Astrocyte (in vitro differentiated cells and primary cell): ENCODE results near the gene DACH2. TPM values are rescaled to one million over a fixed set of nuclear protein-coding genes. Genes with fewer than 3 reads are reported as not detected.

Experiments
- DNase-seq: peaks from one replicate; pipeline ENCODE4 v3.0.0-alpha.2; 2010; ENCODE audit warnings: low read depth
- FAIRE-seq: peaks from 2 replicates; lab custom pipeline; 2011; peaks lifted over from hg19 to GRCh38; lab: Jason Lieb, UNC
- H2AFZ ChIP-seq: 2 replicates; pipeline ENCODE4 v1.6.0; 2012; ENCODE audit warnings: low read depth, low read length, inconsistent platforms
- H3K27ac ChIP-seq: 2 replicates; pipeline ENCODE4 v1.5.1; 2011; ENCODE audit warnings: low read depth, low read length, inconsistent platforms
- H3K27me3 ChIP-seq: 2 replicates; pipeline ENCODE4 v1.6.0; 2011; ENCODE audit warnings: low read length, inconsistent platforms; ENCODE audit not compliant: insufficient read depth
- H3K36me3 ChIP-seq: 2 replicates; pipeline ENCODE4 v1.5.1; 2011; ENCODE audit warnings: low read length, inconsistent platforms; ENCODE audit not compliant: insufficient read depth
- H3K4me1 ChIP-seq: 2 replicates; pipeline ENCODE4 v1.5.1; 2011; ENCODE audit warnings: low read length, inconsistent platforms; ENCODE audit not compliant: insufficient read depth
- H3K4me2 ChIP-seq: 2 replicates; pipeline ENCODE4 v1.6.0; 2012; ENCODE audit warnings: low read length, inconsistent platforms
- H3K4me3 ChIP-seq: 2 replicates; pipeline ENCODE4 v1.5.1; 2011; ENCODE audit warnings: low read depth, mild to moderate bottlenecking, low read length, inconsistent platforms; ENCODE audit not compliant: insufficient read depth
- H3K79me2 ChIP-seq: 2 replicates; pipeline ENCODE4 v1.6.0; 2012; ENCODE audit warnings: mild to moderate bottlenecking, low read length, inconsistent platforms; ENCODE audit not compliant: insufficient read depth
- H3K9ac ChIP-seq: 2 replicates; pipeline ENCODE4 v1.6.0; 2012; ENCODE audit warnings: mild to moderate bottlenecking, low read length, inconsistent platforms
- H3K9me3 ChIP-seq: 2 replicates; pipeline ENCODE4 v1.5.1; 2012; ENCODE audit warnings: low read depth, mild to moderate bottlenecking, low read length, inconsistent platforms; ENCODE audit not compliant: insufficient read depth
- H4K20me1 ChIP-seq: 2 replicates; pipeline ENCODE4 v1.6.0; 2012; ENCODE audit warnings: low read length, inconsistent platforms; ENCODE audit not compliant: insufficient read depth
- H3K27ac Mint-ChIP-seq: one replicate; pipeline ENCODE4 v1.8.0; 2021; ENCODE audit warnings: mild to moderate bottlenecking, mixed read lengths; ENCODE audit not compliant: unreplicated experiment
- H3K27me3 Mint-ChIP-seq: one replicate; pipeline ENCODE4 v1.8.0; 2021; ENCODE audit warnings: low read depth, mixed read lengths; ENCODE audit not compliant: unreplicated experiment
- H3K36me3 Mint-ChIP-seq: one replicate; pipeline ENCODE4 v1.8.0; 2021; ENCODE audit warnings: low read depth, mixed read lengths; ENCODE audit not compliant: unreplicated experiment
- H3K4me1 Mint-ChIP-seq: one replicate; pipeline ENCODE4 v1.8.0; 2021; ENCODE audit warnings: low read depth, mixed read lengths; ENCODE audit not compliant: unreplicated experiment
- H3K4me3 Mint-ChIP-seq: one replicate; pipeline ENCODE4 v1.8.0; 2021; ENCODE audit warnings: mild to moderate bottlenecking, moderate library complexity, mixed read lengths; ENCODE audit not compliant: unreplicated experiment
- H3K9me3 Mint-ChIP-seq: one replicate; pipeline ENCODE4 v1.8.0; 2021; ENCODE audit warnings: mild to moderate bottlenecking, mixed read lengths; ENCODE audit not compliant: unreplicated experiment
- CTCF ChIP-seq: IDR thresholded peaks from 2 replicates; pipeline ENCODE4 v1.5.1; 2011; ENCODE audit warnings: low read depth, mild to moderate bottlenecking, inconsistent platforms, low read length, moderate library complexity; ENCODE audit not compliant: insufficient read depth
- EZH2 ChIP-seq: IDR thresholded peaks from 2 replicates; pipeline ENCODE4 v1.6.1; 2012; ENCODE audit warnings: mild to moderate bottlenecking, low read length, inconsistent platforms; ENCODE audit not compliant: insufficient read depth
- total RNA-seq: library from RNA; stranded (reverse); gene quantifications from 2 replicates; pipeline ENCODE4 v1.2.1, GENCODE V29; 2021

Gene DACH2
- total RNA-seq, 1 donor from 2014 or later = 0.16 TPM

- Histone ChIP-seq H3K4me1 (no peaks in the 10 kb centered on the region), H3K9me3 (no peaks in the 10 kb centered on the region), H3K27me3 (no peaks in the 10 kb centered on the region), H3K27ac (no peak overlapping the region), H4K20me1 (no peaks in the 10 kb centered on the region), H3K4me3 (no peak overlapping the region), H2AFZ (no peak overlapping the region), H3K36me3 (no peaks in the 10 kb centered on the region), H3K4me2 (no peak overlapping the region), H3K9ac (no peak overlapping the region), H3K79me2 (no peaks in the 10 kb centered on the region)
- no peaks in the 10 kb centered on the region for H3K27me3 Mint-ChIP-seq
- no peak for TF ChIP-seq EZH2
- no peak for TF ChIP-seq CTCF
- H3K27ac Mint-ChIP-seq = no peak overlapping the region
- peak; percentile 17 for FAIRE-seq
- H3K4me1 Mint-ChIP-seq = no peaks in the 10 kb centered on the region
- no peaks in the 10 kb centered on the region for H3K9me3 Mint-ChIP-seq
- no peak for DNase-seq
- no peaks in the 10 kb centered on the region for H3K36me3 Mint-ChIP-seq
- H3K4me3 Mint-ChIP-seq = no peak overlapping the region
These were observed 287.9 kb downstream of the DACH2 start for GRCh38 chrX:86436116-86436515.

GRCh38 chrX:86455495-86455894 is 307.2 kb downstream of the DACH2 start:
- H3K27me3 Mint-ChIP-seq = no peaks in the 10 kb centered on the region
- no peaks in the 10 kb centered on the region for H3K4me1 Mint-ChIP-seq
- no peaks in the 10 kb centered on the region for H3K79me2 ChIP-seq
- no peaks in the 10 kb centered on the region for H3K9me3 ChIP-seq
- H2AFZ ChIP-seq = no peak overlapping the region
- H3K4me1 ChIP-seq = no peaks in the 10 kb centered on the region
- H3K27ac Mint-ChIP-seq = no peak overlapping the region
- no peak overlapping the region for H3K4me2 ChIP-seq
- TF ChIP-seq EZH2 (no peak), CTCF (no peak)
- DNase-seq (no peak), FAIRE-seq (no peak)
- no peak overlapping the region for H3K4me3 ChIP-seq
- no peaks in the 10 kb centered on the region for H4K20me1 ChIP-seq
- no peak overlapping the region for H3K27ac ChIP-seq
- no peak overlapping the region for H3K9ac ChIP-seq
- H3K27me3 ChIP-seq = no peaks in the 10 kb centered on the region
- no peak overlapping the region for H3K4me3 Mint-ChIP-seq
- no peaks in the 10 kb centered on the region for H3K36me3 ChIP-seq
- H3K36me3 Mint-ChIP-seq = no peaks in the 10 kb centered on the region
- H3K9me3 Mint-ChIP-seq = peaks cover 2% of the 10 kb centered on the region

GRCh38 chrX:86460760-86461159 is 312.5 kb downstream of the DACH2 start:
- Histone ChIP-seq H4K20me1 (no peaks in the 10 kb centered on the region), H3K27ac (no peak overlapping the region), H3K4me1 (no peaks in the 10 kb centered on the region), H3K27me3 (no peaks in the 10 kb centered on the region), H2AFZ (no peak overlapping the region), H3K9me3 (no peaks in the 10 kb centered on the region), H3K4me2 (no peak overlapping the region), H3K79me2 (no peaks in the 10 kb centered on the region), H3K4me3 (no peak overlapping the region), H3K9ac (no peak overlapping the region), H3K36me3 (no peaks in the 10 kb centered on the region)
- no peak for DNase-seq
- Mint-ChIP-seq H3K27ac (no peak overlapping the region), H3K36me3 (no peaks in the 10 kb centered on the region), H3K9me3 (no peaks in the 10 kb centered on the region), H3K4me1 (no peaks in the 10 kb centered on the region), H3K27me3 (no peaks in the 10 kb centered on the region), H3K4me3 (no peak overlapping the region)
- TF ChIP-seq CTCF (no peak), EZH2 (no peak)
- FAIRE-seq = peak; percentile 54
